Activated T-cell treated with anti-CD3 and anti-CD28 coated beads, Interleukin-2, amount 50 U/mL, for 72 hours (primary cell): Measurements from ENCODE around the gene SLC6A17. TPM values are rescaled to one million over a fixed set of nuclear protein-coding genes. Genes with fewer than 3 reads are reported as not detected.

Experiments
- ATAC-seq, 2 donors: fragments of 150-1000 bp; cut with Tn5 transposase; replicated peaks in 1 of 2; 2 replicates each; pipeline ENCODE4 v1.10.0; 2021; ENCODE audit warnings: moderate library complexity in 2 of 2, mild to moderate bottlenecking in 1 of 2
- DNase-seq, 2 donors: peaks; one replicate each; pipeline ENCODE4 v3.0.0; 2021 to 2022; ENCODE audit warnings: mixed read lengths in 1 of 2
- H3K27ac Mint-ChIP-seq: one replicate; pipeline ENCODE4 v1.8.0; 2022; ENCODE audit warnings: mild to moderate bottlenecking, moderate library complexity, mixed read lengths
- H3K27me3 Mint-ChIP-seq: one replicate; pipeline ENCODE4 v1.8.0; 2022; ENCODE audit warnings: low read depth, mixed read lengths
- H3K36me3 Mint-ChIP-seq, 2 donors: one replicate each; pipeline ENCODE4 v1.8.0; 2022; ENCODE audit warnings: mixed read lengths in 2 of 2, mild to moderate bottlenecking in 1 of 2; ENCODE audit not compliant: insufficient read depth in 2 of 2
- H3K4me1 Mint-ChIP-seq: one replicate; pipeline ENCODE4 v1.8.0; 2022; ENCODE audit warnings: low read depth, mixed read lengths
- H3K4me3 Mint-ChIP-seq, 2 donors: one replicate each; pipeline ENCODE4 v1.8.0; 2022; ENCODE audit warnings: mild to moderate bottlenecking in 2 of 2, mixed read lengths in 2 of 2, moderate library complexity in 2 of 2
- H3K9me3 Mint-ChIP-seq, 2 donors: one replicate each; pipeline ENCODE4 v1.8.0; 2022; ENCODE audit warnings: mixed read lengths in 2 of 2
- total RNA-seq, 2 donors: library from RNA; stranded (reverse); gene quantifications; one replicate each; pipeline ENCODE4 v1.2.3, GENCODE V29; 2022

Gene SLC6A17
- total RNA-seq, 2 donors from 2014 or later: 0.31 to 0.53 TPM

DNA sequence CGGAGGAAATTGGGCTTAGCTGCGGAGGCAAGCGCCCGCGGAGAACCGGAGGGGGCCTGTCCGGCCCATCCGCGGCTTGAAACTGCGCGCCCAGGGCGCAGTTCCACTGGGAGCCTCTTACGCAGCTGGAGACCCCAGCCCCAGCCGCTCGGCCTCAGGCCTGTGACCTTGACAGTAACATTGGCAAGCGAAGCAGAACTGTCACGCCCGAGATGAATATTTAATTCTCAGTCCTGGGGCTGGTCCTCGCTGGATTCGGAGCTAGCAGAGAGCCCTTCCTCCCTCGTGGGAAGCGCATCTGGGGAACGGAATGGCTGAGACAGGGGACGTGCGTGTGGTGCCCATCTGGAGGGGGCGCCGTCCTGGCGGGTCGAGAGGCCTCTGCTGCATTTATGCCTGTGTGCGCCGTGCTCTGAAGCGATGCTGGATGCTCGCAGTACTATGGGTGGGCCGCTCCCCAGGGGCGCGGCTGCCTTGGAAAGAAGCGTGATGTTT is 928 bp downstream of the SLC6A17 start:
- no peak for DNase-seq
- no peak for ATAC-seq
- Mint-ChIP-seq H3K27me3 (peaks cover 42% of the 10 kb centered on the region), H3K9me3 (no peaks in the 10 kb centered on the region), H3K4me1 (peaks cover 5% of the 10 kb centered on the region), H3K27ac (no peak overlapping the region), H3K4me3 (peak overlapping the region in 1 of 2 donors; percentile 41), H3K36me3 (no peaks in the 10 kb centered on the region)

DNA sequence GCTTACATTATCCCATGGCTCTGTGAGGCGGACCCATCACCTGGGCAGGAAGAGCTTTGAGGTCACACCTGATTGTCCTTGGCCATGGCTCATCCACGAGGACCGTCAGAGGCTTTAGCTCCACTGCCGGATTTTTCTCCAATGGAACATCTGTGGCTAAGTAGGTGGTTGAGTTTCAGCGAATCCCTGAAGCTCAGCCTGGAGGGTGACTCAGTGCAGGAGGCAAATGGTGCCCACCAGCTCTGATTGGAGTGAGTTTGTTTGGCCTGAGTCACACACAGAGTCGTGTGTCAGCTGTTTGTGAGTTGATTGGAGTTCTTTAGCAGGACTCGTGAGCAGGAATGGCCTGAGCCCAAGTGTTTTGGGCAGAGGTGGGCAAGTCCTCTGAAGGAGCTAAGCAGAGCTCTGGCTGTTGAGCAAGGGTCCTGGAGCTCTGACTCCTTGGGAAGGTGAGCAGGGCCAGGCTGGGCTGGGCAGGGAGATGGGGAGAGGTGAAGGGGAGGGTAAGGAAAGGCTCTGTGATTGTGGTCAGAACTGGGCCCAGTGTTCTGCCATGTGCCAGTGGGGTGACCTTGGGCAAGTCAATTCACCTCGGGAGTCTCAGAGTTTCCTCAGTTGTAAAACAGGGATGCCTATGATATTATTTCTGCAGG is 2.0 kb downstream of the SLC6A17 start:
- ATAC-seq (no peak), DNase-seq (no peak)
- Mint-ChIP-seq H3K27me3 (peaks cover 52% of the 10 kb centered on the region), H3K36me3 (no peaks in the 10 kb centered on the region), H3K9me3 (no peaks in the 10 kb centered on the region), H3K4me1 (peaks cover 5% of the 10 kb centered on the region), H3K4me3 (no peak overlapping the region), H3K27ac (no peak overlapping the region)

DNA sequence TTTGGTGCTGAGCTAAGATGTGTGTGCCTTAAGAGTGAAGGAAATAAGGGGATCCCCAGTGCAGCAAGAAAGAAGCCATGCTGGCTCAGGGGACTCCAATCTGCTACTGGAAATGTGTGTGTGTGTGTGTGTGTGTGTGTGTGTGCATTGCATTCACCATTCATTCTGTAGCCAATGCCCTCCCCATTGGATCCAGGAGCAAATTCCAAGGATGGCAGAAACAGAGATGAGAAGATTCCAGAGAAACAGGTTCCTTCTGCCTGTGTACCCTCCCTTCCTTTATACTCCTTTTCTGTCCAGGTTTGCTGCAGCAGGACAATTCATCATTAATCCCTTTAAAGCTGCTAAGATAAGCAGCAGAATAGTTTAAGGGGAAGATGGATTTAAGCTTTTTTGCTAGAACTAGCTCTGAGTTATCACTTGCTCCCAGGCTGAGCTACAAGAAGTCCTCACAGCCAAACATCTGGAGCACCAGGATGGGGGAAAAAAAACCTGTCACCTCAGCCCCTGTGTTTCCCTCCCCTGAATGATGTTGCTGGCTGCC is 3.2 kb downstream of the SLC6A17 start:
- Mint-ChIP-seq H3K36me3 (peaks cover 0 to 3% of the 10 kb centered on the region in 2 donors), H3K27ac (no peak overlapping the region), H3K9me3 (no peaks in the 10 kb centered on the region), H3K27me3 (peaks cover 60% of the 10 kb centered on the region), H3K4me3 (no peak overlapping the region), H3K4me1 (peaks cover 5% of the 10 kb centered on the region)
- no peak for ATAC-seq
- DNase-seq: no peak

DNA sequence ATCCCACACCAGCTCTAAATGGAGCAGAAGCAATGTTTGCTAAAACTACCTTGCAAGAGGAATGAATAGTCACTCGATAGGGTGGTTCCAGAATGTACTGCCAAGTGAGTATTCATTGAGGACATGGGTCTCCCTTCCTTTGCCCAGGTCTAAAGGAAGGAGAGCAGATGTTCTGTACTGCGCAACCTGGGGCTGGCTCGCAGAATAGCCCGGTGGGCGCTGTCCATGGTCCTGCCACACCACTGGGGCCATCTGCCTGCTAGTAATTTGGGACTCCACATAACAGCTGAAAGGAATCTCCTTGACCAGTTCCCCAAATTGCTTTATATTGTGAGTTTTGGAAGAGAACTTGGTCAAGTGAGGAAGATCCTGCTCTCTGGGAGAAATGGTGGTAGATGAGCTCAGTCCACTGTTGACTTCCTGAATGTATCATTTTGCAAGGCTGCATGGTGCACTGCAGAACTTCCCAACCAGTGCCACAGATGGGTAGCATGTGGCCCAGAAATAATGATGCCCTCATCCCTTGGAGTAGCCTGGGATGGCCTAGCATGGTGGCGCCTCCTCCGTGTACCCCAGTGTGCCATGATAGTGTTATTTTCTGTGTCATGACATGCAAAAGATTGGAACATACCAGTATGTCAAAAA is 5.7 kb downstream of the SLC6A17 start:
- peaks cover 4% of the 10 kb centered on the region for H3K4me1 Mint-ChIP-seq
- peaks cover 78% of the 10 kb centered on the region for H3K27me3 Mint-ChIP-seq
- H3K4me3 Mint-ChIP-seq: no peak overlapping the region
- no peaks in the 10 kb centered on the region for H3K9me3 Mint-ChIP-seq
- DNase-seq (peak; percentile 48 to 60), ATAC-seq (no peak)
- H3K36me3 Mint-ChIP-seq: peaks cover 0 to 3% of the 10 kb centered on the region in 2 donors
- H3K27ac Mint-ChIP-seq: no peak overlapping the region

DNA sequence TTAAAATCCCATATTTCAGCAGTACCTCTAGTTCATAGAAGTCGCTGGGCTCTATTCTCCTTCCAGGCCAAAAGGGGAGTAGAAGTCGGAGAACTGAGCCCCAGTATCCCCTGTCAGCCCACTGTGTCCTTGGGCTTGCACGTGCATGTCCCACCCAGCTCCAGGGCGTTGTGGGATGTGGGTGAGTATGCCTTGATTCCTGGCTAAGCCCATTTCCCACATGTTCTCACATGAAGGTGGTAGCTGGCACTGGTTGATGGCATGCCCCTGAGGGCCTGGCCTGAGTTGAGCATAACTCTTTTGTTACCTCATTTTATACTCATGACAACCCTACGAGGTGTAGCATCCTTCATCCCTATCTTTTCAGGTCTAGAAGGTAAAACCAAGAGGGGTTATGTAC is 8.0 kb downstream of the SLC6A17 start:
- Mint-ChIP-seq H3K36me3 (peaks cover 0 to 3% of the 10 kb centered on the region in 2 donors), H3K4me3 (no peak overlapping the region), H3K4me1 (peaks cover 4% of the 10 kb centered on the region), H3K27me3 (peaks cover 64% of the 10 kb centered on the region), H3K9me3 (no peaks in the 10 kb centered on the region), H3K27ac (no peak overlapping the region)
- ATAC-seq (no peak), DNase-seq (no peak)

DNA sequence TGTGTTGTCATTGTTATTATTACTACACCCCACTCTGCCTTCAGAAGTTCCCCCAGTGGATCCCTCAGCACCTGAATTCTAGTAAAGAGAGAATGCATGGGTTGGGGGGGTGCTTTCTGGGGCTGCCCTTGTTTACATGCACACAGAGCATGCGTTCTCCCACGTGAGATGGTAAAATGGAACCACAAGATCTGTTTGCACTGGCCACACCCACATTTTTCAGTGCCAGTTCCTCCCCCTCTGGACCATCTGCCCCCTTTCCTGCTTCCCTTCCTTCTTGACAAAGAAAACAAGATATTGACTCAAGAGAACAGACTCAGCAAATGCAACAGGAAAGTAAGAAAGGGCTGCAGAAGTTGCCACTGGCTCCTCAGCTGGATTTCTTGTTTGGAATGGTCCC is 8.9 kb downstream of the SLC6A17 start:
- DNase-seq (no peak), ATAC-seq (no peak)
- Mint-ChIP-seq H3K27ac (no peak overlapping the region), H3K36me3 (peaks cover 0 to 3% of the 10 kb centered on the region in 2 donors), H3K4me3 (no peak overlapping the region), H3K9me3 (no peaks in the 10 kb centered on the region), H3K4me1 (peaks cover 8% of the 10 kb centered on the region), H3K27me3 (peaks cover 54% of the 10 kb centered on the region)

DNA sequence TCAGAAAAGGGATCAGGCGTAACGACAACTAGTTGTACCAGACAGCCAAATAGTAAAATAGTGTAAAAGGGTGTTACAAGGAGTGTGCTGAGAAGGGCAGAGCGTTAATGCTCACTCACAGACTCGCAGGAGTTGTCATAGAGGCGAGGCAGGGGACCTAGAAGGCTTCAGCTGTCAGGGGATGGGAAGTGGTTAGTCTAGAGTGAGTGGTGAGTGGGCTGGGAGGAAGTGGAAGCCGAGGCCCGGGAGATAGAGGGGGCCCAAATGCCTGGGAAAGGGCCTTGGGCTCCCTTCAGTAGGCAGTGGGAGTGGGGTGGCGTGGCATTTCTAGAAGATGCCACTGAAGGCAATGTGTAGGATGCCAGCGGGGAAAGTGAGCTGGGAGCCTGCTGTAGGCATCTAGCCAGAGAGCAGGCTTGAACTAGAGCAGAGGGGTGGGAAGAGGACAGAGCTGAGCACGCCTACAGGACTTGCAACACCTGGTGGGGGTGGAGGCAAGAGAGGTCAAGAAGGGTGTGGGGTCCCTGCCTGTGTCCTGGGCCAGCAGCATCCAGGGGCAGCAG is 10.3 kb downstream of the SLC6A17 start:
- H3K27ac Mint-ChIP-seq: no peak overlapping the region
- H3K27me3 Mint-ChIP-seq: peaks cover 41% of the 10 kb centered on the region
- DNase-seq (no peak), ATAC-seq (no peak)
- peaks cover 0 to 3% of the 10 kb centered on the region in 2 donors for H3K36me3 Mint-ChIP-seq
- H3K4me1 Mint-ChIP-seq: peaks cover 8% of the 10 kb centered on the region
- no peaks in the 10 kb centered on the region for H3K9me3 Mint-ChIP-seq
- no peak overlapping the region for H3K4me3 Mint-ChIP-seq

DNA sequence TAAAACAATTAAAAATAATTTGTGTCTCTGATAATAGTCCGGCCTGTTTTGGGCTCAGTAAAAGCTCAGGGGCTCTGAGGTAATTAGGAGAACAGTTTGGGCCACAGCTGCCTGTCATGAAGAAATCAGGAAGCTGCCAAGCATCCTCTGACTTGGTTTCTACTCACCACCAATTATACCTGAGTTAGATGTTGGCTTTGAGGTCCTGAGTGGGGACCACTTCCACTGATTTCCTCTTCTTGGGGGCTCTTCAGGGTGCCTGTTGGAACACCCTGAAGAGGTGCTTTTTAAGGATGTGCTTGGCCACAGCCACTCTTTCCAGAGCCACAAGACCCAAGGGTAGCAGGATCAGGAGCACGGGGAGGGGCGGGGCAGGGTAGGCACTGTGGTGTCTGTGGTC is 10.9 kb downstream of the SLC6A17 start:
- DNase-seq (no peak), ATAC-seq (no peak)
- H3K36me3 Mint-ChIP-seq: peaks cover 0 to 3% of the 10 kb centered on the region in 2 donors
- no peaks in the 10 kb centered on the region for H3K9me3 Mint-ChIP-seq
- no peak overlapping the region for H3K27ac Mint-ChIP-seq
- H3K4me3 Mint-ChIP-seq: no peak overlapping the region
- peaks cover 8% of the 10 kb centered on the region for H3K4me1 Mint-ChIP-seq
- H3K27me3 Mint-ChIP-seq: peaks cover 36% of the 10 kb centered on the region

DNA sequence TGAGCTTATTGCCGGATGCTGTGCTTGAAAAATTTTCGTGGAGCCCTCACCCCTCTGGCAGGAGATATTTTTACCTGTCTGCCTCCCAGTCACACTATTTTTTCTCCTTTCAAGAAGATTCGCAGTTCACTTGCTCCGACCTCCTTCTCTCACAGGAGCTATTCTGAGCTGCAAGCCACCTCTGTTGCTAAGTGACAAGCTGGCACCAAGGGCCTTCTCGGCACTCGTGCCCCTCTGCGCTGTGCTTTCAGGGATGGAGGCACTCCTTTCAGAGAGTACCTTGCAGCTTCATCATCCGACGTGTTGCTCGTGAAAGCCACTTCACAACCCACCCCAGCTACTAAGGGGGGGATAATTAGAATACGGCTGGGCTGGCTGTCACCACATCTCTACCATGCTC is 11.6 kb downstream of the SLC6A17 start:
- H3K9me3 Mint-ChIP-seq: no peaks in the 10 kb centered on the region
- H3K27ac Mint-ChIP-seq: no peak overlapping the region
- H3K4me1 Mint-ChIP-seq: peaks cover 8% of the 10 kb centered on the region
- ATAC-seq: no peak
- no peak for DNase-seq
- H3K4me3 Mint-ChIP-seq: no peak overlapping the region
- peaks cover 0 to 3% of the 10 kb centered on the region in 2 donors for H3K36me3 Mint-ChIP-seq
- H3K27me3 Mint-ChIP-seq: peaks cover 30% of the 10 kb centered on the region

DNA sequence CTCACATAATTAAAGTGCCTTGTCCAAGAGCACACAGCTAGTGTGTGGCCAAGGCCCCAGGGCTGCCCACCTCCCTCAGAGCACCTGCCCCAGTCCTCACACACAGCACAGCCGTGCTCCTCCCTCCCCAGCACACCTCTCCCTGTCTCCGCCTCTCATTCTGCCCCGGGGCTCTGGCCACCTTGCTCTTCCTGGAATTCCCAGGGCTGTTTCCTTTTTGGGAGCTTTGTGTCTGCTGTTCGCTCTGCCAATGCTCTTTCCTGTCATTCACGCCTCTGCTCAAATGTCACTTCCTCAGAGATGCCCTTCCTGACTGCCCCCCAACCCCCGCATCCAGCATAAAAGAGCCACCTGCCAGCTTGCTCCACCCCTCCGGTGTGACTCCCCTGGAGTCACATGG is 13.3 kb downstream of the SLC6A17 start:
- H3K36me3 Mint-ChIP-seq: no peaks in the 10 kb centered on the region
- no peaks in the 10 kb centered on the region for H3K9me3 Mint-ChIP-seq
- DNase-seq (no peak), ATAC-seq (no peak)
- peaks cover 18% of the 10 kb centered on the region for H3K27me3 Mint-ChIP-seq
- peaks cover 8% of the 10 kb centered on the region for H3K4me1 Mint-ChIP-seq
- no peak overlapping the region for H3K4me3 Mint-ChIP-seq
- H3K27ac Mint-ChIP-seq: no peak overlapping the region

DNA sequence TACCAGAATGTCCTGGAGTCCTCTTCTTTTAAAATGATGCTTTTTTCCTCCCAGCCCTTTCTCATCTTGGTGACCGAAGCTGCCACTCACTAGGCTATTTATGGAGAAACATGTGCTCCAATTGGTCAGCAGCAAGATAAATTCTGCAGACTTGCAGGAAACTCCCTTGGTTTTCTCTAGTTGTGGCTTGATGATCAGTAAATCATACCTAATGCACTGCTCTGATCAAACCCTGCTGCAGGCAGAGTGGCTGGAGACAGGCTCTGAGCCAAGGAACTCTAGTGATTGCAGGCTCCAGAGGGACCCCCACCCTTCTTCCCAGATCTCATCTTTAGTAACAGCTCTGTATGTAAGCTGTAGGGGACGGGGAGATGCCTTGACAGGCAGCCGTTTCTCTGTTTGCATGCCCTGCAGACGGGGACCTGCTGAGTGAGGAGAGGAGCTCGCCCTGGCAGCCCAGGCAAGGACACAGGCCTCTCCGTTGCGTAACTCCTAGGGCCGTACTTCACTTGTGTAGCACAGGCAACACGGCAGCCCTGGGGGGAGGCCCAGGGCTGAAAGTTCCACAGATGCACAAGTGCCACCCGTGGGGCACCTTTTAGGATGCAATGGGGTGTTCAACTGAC is 14.5 kb downstream of the SLC6A17 start:
- no peak overlapping the region for H3K27ac Mint-ChIP-seq
- no peak overlapping the region for H3K4me3 Mint-ChIP-seq
- H3K4me1 Mint-ChIP-seq: peaks cover 8% of the 10 kb centered on the region
- no peaks in the 10 kb centered on the region for H3K36me3 Mint-ChIP-seq
- no peak for DNase-seq
- peaks cover 12% of the 10 kb centered on the region for H3K27me3 Mint-ChIP-seq
- ATAC-seq: no peak
- H3K9me3 Mint-ChIP-seq: no peaks in the 10 kb centered on the region

DNA sequence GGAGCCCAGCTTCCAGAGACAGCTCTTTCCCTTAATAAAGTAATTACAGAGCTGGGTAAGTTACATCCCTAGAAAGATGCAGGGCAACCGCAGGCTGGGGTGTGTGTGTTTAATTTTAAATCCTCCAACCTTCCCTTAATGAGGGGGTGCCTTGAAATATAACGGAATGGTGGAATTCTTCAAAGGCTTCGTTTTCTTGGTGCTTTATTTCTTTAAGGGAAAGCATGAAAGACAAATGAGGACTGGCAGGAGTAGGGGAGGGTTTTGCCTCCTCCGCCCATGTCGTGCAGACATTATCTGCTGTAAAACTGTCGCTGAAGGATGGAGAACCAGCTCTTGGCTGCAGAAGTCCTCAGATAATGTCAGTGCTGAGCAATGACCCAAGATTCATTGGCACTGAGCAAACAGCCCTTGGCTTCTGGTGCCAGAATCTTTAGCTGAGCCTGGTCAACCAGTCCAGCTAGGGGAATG is 15.5 kb downstream of the SLC6A17 start:
- Mint-ChIP-seq H3K9me3 (no peaks in the 10 kb centered on the region), H3K4me1 (peaks cover 4% of the 10 kb centered on the region), H3K4me3 (no peak overlapping the region), H3K36me3 (no peaks in the 10 kb centered on the region), H3K27me3 (peaks cover 2% of the 10 kb centered on the region), H3K27ac (no peak overlapping the region)
- DNase-seq (no peak), ATAC-seq (no peak)

DNA sequence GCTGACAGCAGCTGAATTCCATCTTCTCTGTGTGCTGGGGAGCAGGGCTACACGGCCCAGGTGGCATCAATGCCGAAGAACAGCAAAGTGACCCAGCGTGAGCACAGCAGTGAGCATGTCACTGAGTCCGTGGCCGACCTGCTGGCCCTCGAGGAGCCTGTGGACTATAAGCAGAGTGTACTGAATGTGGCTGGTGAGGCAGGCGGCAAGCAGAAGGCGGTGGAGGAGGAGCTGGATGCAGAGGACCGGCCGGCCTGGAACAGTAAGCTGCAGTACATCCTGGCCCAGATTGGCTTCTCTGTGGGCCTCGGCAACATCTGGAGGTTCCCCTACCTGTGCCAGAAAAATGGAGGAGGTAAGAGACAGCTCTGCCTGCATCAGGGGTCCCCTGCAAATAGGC is 16.6 kb downstream of the SLC6A17 start:
- DNase-seq (no peak), ATAC-seq (no peak)
- no peaks in the 10 kb centered on the region for H3K36me3 Mint-ChIP-seq
- no peak overlapping the region for H3K27ac Mint-ChIP-seq
- H3K27me3 Mint-ChIP-seq: no peaks in the 10 kb centered on the region
- H3K4me3 Mint-ChIP-seq: no peak overlapping the region
- no peaks in the 10 kb centered on the region for H3K9me3 Mint-ChIP-seq
- H3K4me1 Mint-ChIP-seq: peaks cover 4% of the 10 kb centered on the region
